HepG2 (cell line): ENCODE data around the gene STX5. TPM values are rescaled to one million over a fixed set of nuclear protein-coding genes. Genes with fewer than 3 reads are reported as not detected.

ENCODE experiments used
- HHEX ChIP-seq: IDR thresholded peaks from 2 replicates; pipeline ENCODE4 v1.6.1; 2016; ENCODE audit warnings: control low read depth
- HOXA7 ChIP-seq: sonication (generic); formaldehyde crosslinking; IDR thresholded peaks from 2 replicates; pipeline ENCODE4 v1.8.1; 2022; ENCODE audit warnings: mild to moderate bottlenecking, missing genetic modification reagents, moderate library complexity
- HOXA9 ChIP-seq: sonication (generic); formaldehyde crosslinking; IDR thresholded peaks from 2 replicates; pipeline ENCODE4 v1.8.1; 2022; ENCODE audit warnings: missing genetic modification reagents, mild to moderate bottlenecking, moderate library complexity, borderline replicate concordance
- HOXD1 ChIP-seq: sonication (generic); formaldehyde crosslinking; IDR thresholded peaks from 2 replicates; pipeline ENCODE4 v1.5.0; 2020; ENCODE audit warnings: missing genetic modification reagents
- MXI1 ChIP-seq: IDR thresholded peaks from 3 replicates; pipeline ENCODE4 v1.6.1; 2012; ENCODE audit warnings: low read depth, low read length, inconsistent platforms, borderline replicate concordance
- NKX3-1 ChIP-seq: sonication (generic); formaldehyde crosslinking; IDR thresholded peaks from 2 replicates; pipeline ENCODE4 v1.5.0; 2020; ENCODE audit warnings: missing genetic modification reagents
- PLSCR1 ChIP-seq: sonication (generic); formaldehyde crosslinking; IDR thresholded peaks from 2 replicates; pipeline ENCODE4 v1.5.0; 2020; ENCODE audit warnings: missing genetic modification reagents, mild to moderate bottlenecking, borderline replicate concordance
- SMAD3 ChIP-seq: sonication (generic); formaldehyde crosslinking; IDR thresholded peaks from 2 replicates; pipeline ENCODE4 v1.4.0; 2020; ENCODE audit warnings: missing genetic modification reagents
- SRSF9 ChIP-seq: fragments of 200-400 bp; formaldehyde crosslinking; IDR thresholded peaks from 2 replicates; pipeline ENCODE4 v1.6.1; 2018; ENCODE audit warnings: borderline replicate concordance, mild to moderate bottlenecking, low read depth, low read length; ENCODE audit not compliant: insufficient read depth, poor library complexity, severe bottlenecking
- TAF1 ChIP-seq: sonication (generic); formaldehyde crosslinking; IDR thresholded peaks from 2 replicates; pipeline ENCODE4 v1.4.0; 2020; ENCODE audit warnings: missing genetic modification reagents
- THAP9 ChIP-seq: sonication (generic); formaldehyde crosslinking; IDR thresholded peaks from 2 replicates; pipeline ENCODE4; 2020; ENCODE audit warnings: missing genetic modification reagents, mild to moderate bottlenecking, borderline replicate concordance
- ZBTB39 ChIP-seq: sonication (generic); formaldehyde crosslinking; IDR thresholded peaks from 2 replicates; pipeline ENCODE4 v1.5.0; 2020; ENCODE audit warnings: missing genetic modification reagents
- ZNF317 ChIP-seq: sonication (generic); formaldehyde crosslinking; IDR thresholded peaks from 2 replicates; pipeline ENCODE4 v1.5.0; 2020; ENCODE audit warnings: mild to moderate bottlenecking, missing genetic modification reagents
- polyA plus RNA-seq, 8 experiments: library from polyadenylated mRNA; depleted of rRNA in 3 of 8; stranded (reverse) in 7 of 8; unstranded in 1 of 8; fragments of >200 nt; fragmentation: Illumina TruSeq in 4 of 8; extraction: Trizol in 4 of 8; gene quantifications; 2 replicates each; pipeline versions ENCODE4 v1.2.1 to v1.2.3, GENCODE V29; 2011 to 2016; ENCODE audit warnings: low read depth in 4 of 8, missing spikeins in 1 of 8, mixed read lengths in 1 of 8; ENCODE audit not compliant: insufficient read depth in 1 of 8
- total RNA-seq, 5 experiments: library from RNA; depleted of rRNA; stranded (reverse); fragments of >200 nt; fragmentation: Illumina TruSeq; extraction: Trizol; gene quantifications; 2 replicates each; pipeline ENCODE4 v1.2.3, GENCODE V29; 2016; ENCODE audit warnings: low read depth in 1 of 5

Gene STX5
- total and polyA plus RNA-seq, 2 of the 13 experiments (the other 11 are each of a cell fraction or from before 2014, with no cell fraction given), result 26.9 to 30.0 TPM

- 0 out of 2 replicates have a peak, but pooled peaks have one; percentile 18 for TF ChIP-seq HHEX (CRISPR knock-in tag)
- no peak for TF ChIP-seq ZBTB39 (CRISPR knock-in tag)
- peak; percentile 59; the same call in 2 of the 3 replicates for TF ChIP-seq MXI1
- peak; percentile 72; the same call in 1 of the 2 replicates for TF ChIP-seq HOXA9 (CRISPR knock-in tag)
- TF ChIP-seq NKX3-1, result peak; percentile 79; the same call in 1 of the 2 replicates
- TF ChIP-seq PLSCR1 (CRISPR knock-in tag), result no peak
- peak; percentile 98 for TF ChIP-seq TAF1 (CRISPR knock-in tag)
- TF ChIP-seq HOXD1 (CRISPR knock-in tag), result peak; percentile 45; the same call in 1 of the 2 replicates
- TF ChIP-seq HOXA7, result no peak
- no peak for TF ChIP-seq ZNF317 (CRISPR knock-in tag)
- peak; percentile 47; the same call in 1 of the 2 replicates for TF ChIP-seq SMAD3 (CRISPR knock-in tag)
- no peak for TF ChIP-seq SRSF9
- TF ChIP-seq THAP9 (CRISPR knock-in tag), result peak; percentile 83
Observed at GRCh38 chr11:62880803-62881578, 49.1 kb upstream of the STX5 start, which contains the start of gene SLC3A2 (continued).
